GM19025 (cell line): ENCODE data around the gene EMP2.

Experiments used
- ATAC-seq: cut with Tn5 transposase; IDR thresholded peaks from one replicate; pipeline ENCODE4 v1.9.1; 2021; ENCODE audit warnings: mild to moderate bottlenecking, low read depth, moderate library complexity; ENCODE audit not compliant: unreplicated experiment

Gene EMP2

GRCh38 chr16:10497132-10498101, 83.0 kb downstream of the EMP2 start:
- no peak for ATAC-seq

GRCh38 chr16:10495031-10495345, 85.4 kb downstream of the EMP2 start:
- ATAC-seq = no peak

DNA sequence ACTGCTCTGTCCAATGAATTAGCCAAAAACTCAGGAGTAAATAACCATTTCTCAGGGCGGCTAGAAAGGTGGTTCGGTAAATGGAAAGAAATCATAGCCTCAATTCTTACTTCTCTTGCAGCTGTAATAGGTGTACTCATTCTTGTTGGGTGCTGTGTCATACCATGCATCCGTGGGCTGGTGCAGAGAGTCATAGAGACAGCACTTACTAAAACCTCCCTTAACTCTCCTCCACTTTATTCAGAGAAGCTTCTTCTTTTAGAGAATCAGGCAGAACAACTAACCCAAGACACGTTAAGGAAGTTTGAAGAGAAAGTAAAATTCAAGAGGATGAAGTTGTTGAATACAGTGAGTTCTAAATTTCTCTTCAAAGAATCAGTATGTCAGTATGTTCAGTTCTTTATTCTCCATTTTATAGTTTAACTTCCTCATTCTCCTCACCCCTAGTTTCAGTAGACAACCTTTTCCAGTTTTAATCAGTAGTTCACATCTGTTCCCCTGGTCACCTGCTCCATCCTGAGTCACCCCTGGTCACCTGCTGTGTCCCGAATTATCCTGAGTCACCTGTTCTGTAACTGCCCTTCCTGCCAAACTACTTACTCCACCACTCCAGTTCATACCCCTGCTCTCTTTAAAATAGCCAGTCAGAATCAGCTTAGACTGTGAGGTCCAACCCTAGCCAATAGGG, 85.9 kb downstream of the EMP2 start:
- no peak for ATAC-seq

- ATAC-seq = no peak
These were observed 87.1 kb downstream of the EMP2 start for GRCh38 chr16:10493276-10493675.

DNA sequence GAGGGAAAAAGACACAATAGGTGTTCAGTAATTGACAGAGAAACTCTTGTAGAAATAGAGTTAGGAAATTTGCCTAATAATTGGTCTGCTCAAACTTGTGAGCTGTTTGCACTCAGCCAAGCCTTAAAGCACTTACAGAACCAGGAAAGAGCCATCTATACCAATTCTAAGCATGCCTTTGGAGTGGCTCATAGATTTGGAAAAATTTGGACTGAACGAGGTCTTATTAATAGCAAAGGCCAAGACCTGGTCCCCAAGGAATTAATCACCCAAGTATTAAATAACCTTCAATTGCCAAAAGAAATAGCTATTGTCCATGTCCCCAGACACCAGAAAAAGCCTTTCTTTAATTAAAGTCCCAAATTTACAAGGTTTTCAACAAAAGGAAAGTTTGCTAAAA, 90.3 kb downstream of the EMP2 start:
- ATAC-seq = no peak

DNA sequence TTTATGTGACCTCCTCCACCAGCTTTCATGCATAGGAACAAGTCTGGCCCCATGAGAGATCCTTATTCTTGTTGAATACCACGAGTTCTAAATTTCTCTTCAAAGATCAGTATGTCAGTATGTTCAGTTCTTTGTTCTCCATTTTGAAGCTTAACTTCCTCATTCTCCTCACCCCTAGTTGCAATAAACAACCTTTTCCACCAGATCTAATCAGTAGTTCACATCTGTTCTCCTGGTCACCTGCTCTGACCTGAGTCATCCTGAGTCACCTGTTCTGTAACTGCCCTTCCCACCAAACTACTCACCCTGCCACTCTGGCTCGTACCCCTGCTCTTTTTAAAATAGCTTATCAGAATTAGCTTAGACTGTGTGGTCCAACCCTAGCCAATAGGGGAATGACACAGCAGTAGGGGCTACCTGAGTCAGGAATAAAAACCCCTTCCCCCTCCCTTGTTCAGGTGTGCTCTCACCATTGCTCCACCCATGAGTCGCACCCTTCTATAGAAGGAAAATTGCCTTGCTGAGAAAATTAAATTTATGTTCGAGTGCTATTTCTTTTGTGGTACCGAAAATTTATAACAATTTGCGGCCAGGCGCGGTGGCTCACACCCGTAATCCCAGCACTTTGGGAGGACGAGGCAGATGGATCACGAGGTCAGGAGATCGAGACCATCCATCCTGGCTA, 94.6 kb downstream of the EMP2 start:
- no peak for ATAC-seq

- no peak for ATAC-seq
These were observed 95.2 kb downstream of the EMP2 start for GRCh38 chr16:10485159-10485558.

DNA sequence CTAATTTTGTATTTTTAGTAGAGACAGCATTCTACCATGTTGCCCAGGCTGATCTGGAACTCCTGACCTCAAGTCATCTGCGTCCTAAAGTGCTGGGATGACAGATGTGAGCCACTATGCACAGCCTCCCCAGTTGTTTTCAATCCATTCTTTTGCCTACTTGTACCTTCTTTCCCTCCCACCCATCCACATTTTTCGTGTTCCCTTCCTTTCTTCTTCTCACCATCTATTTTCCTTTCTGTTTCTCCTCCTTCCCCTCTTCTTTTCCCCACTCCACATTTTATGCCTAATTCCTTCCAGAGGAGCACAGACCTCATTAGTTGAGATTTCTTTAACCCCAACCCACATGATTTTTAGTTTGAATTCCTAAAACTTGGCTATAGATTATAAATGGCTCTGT, 100.2 kb downstream of the EMP2 start:
- ATAC-seq = no peak
